GM12878 (cell line): Measurements from ENCODE around the gene C11orf65. TPM values are rescaled to one million over a fixed set of nuclear protein-coding genes. Genes with fewer than 3 reads are reported as not detected.

Experiments
- ATAC-seq: fragments of 200-7000 bp; cut with Tn5 transposase; 3 replicates; pipeline ENCODE4 v1.9.1; 2020; ENCODE audit warnings: mild to moderate bottlenecking, moderate library complexity
- BruUV-seq: library from RNA; stranded (reverse); fragments of 400-500 nt; replicated peaks from 2 replicates; lab custom pipeline; 2021; lab: Mats Ljungman, UMichigan
- CTCF ChIA-PET: fragments of 300-600 bp; sonication (Branson Sonifier 250); formaldehyde crosslinking; extraction: SDS; loops from one replicate; lab custom pipeline; 2021; ENCODE audit warnings: inconsistent platforms; lab: Yijun Ruan, JAX
- POLR2A ChIA-PET: fragments of 350-600 bp; formaldehyde crosslinking; extraction: SDS; loops from one replicate; lab custom pipeline; 2021; ENCODE audit warnings: inconsistent platforms; lab: Charles Lee
- RAD21 ChIA-PET: fragments of 300-600 bp; sonication (Branson Sonifier 250); formaldehyde crosslinking; loops from one replicate; lab custom pipeline; 2023; ENCODE audit warnings: antibody characterized with exemption; ENCODE audit not compliant: unreplicated experiment; lab: Charles Lee
- SMC1A ChIA-PET: fragments of 300-600 bp; sonication (Branson Sonifier 250); formaldehyde crosslinking; loops from one replicate; lab custom pipeline; 2023; ENCODE audit not compliant: unreplicated experiment, uncharacterized antibody; lab: Charles Lee
- DNase-seq: peaks from one replicate; pipeline ENCODE4 v3.0.0-alpha.2; 2011; ENCODE audit warnings: low read depth, low spot score
- FAIRE-seq: peaks from 3 replicates; lab custom pipeline; 2011; peaks lifted over from hg19 to GRCh38; lab: Jason Lieb, UNC
- H2AFZ ChIP-seq: 2 replicates; pipeline ENCODE4 v1.6.0; 2011; ENCODE audit warnings: low read depth, low read length, control low read depth; ENCODE audit not compliant: control insufficient read depth
- H3K27ac ChIP-seq: 2 replicates; pipeline ENCODE4 v1.5.1; 2011; ENCODE audit warnings: control low read depth; ENCODE audit not compliant: control insufficient read depth, insufficient read depth
- H3K27me3 ChIP-seq, 2 experiments: replicated peaks in 1 of 2; 2 replicates each; pipeline versions ENCODE4 v1.6.0 to v1.6.1; 2011; ENCODE audit warnings: low read length in 1 of 2; ENCODE audit not compliant: control insufficient read depth in 2 of 2, insufficient read depth in 2 of 2
- H3K36me3 ChIP-seq, 2 experiments: 2 replicates each; pipeline ENCODE4 v1.5.1; 2011; ENCODE audit warnings: low read length in 1 of 2; ENCODE audit not compliant: control insufficient read depth in 2 of 2, insufficient read depth in 2 of 2
- H3K4me1 ChIP-seq: 2 replicates; pipeline ENCODE4 v1.6.1; 2011; ENCODE audit warnings: mild to moderate bottlenecking, low read length, moderate library complexity, mixed read lengths; ENCODE audit not compliant: control insufficient read depth, insufficient read depth
- H3K4me2 ChIP-seq: 2 replicates; pipeline ENCODE4 v1.6.0; 2011; ENCODE audit warnings: control low read depth; ENCODE audit not compliant: control insufficient read depth, insufficient read depth
- H3K4me3 ChIP-seq: fragments of 200-600 bp; sonication (generic); 2 replicates; pipeline ENCODE4 v1.5.1; 2016
- H3K79me2 ChIP-seq: 2 replicates; pipeline ENCODE4 v1.6.0; 2011; ENCODE audit warnings: low read length; ENCODE audit not compliant: control insufficient read depth, insufficient read depth
- H3K9ac ChIP-seq: 2 replicates; pipeline ENCODE4 v1.8.0; 2011; ENCODE audit warnings: low read length, control low read depth, mixed read lengths; ENCODE audit not compliant: control insufficient read depth, insufficient read depth
- H3K9me3 ChIP-seq: replicated peaks from 3 replicates; pipeline ENCODE4 v1.5.1; 2011; ENCODE audit warnings: mild to moderate bottlenecking, low read length; ENCODE audit not compliant: control insufficient read depth, insufficient read depth
- H4K20me1 ChIP-seq: 2 replicates; pipeline ENCODE4 v1.6.0; 2011; ENCODE audit not compliant: control insufficient read depth, insufficient read depth
- CHD2 ChIP-seq: IDR thresholded peaks from 2 replicates; pipeline ENCODE4 v1.6.1; 2011; ENCODE audit warnings: low read depth, low read length, improper control_type of control experiment, borderline replicate concordance
- ELK1 ChIP-seq: IDR thresholded peaks from 2 replicates; pipeline ENCODE4 v1.6.1; 2012; ENCODE audit warnings: low read depth, low read length, improper control_type of control experiment
- MTA3 ChIP-seq: IDR thresholded peaks from 2 replicates; pipeline ENCODE4 v1.6.1; 2012; ENCODE audit warnings: low read length, inconsistent platforms, borderline replicate concordance
- WRNIP1 ChIP-seq: IDR thresholded peaks from 2 replicates; pipeline ENCODE4 v1.6.1; 2011; ENCODE audit warnings: low read depth, low read length, improper control_type of control experiment, borderline replicate concordance
- ZNF274 ChIP-seq: IDR thresholded peaks from one replicate; pipeline ENCODE4 v1.8.0; 2011; ENCODE audit not compliant: insufficient read length, insufficient read depth
- WGBS: methylation state at CpG from one replicate; pipeline ENCODE4 v1.1.6; 2016; ENCODE audit warnings: low lambda C conversion rate; ENCODE audit not compliant: insufficient replicate concordance, insufficient coverage; ENCODE audit errors: missing lambda C conversion rate; 5-methylcytosine and 5-hydroxymethylcytosine counted together
- in situ Hi-C: fragments of 300-500 bp; cut with MboI; formaldehyde crosslinking; loops from 9 replicates; pipeline ENCODE4 v1.14.3; 2018; ENCODE audit warnings: mixed read lengths
- intact Hi-C: fragments of 100-400 bp; cut with micrococcal nuclease; formaldehyde crosslinking; loops from one replicate; pipeline ENCODE4 v1.14.2; 2022; ENCODE audit not compliant: unreplicated experiment
- polyA plus RNA-seq, 11 experiments: library from polyadenylated mRNA; depleted of rRNA in 4 of 11; unstranded in 6 of 11; stranded (reverse) in 5 of 11; fragments of >200 nt; fragmentation: Nextera tagmentation in 4 of 11; fragmentation: Illumina TruSeq in 1 of 11; extraction: Ambion mirVana in 4 of 11; extraction: Trizol in 1 of 11; gene quantifications; 1 replicate in 1 of 11; 2 replicates in 10 of 11; pipeline versions ENCODE4 v1.2.1 to v1.2.3, GENCODE V29; 2011 to 2016; ENCODE audit warnings: inconsistent platforms in 2 of 11, missing spikeins in 2 of 11, low read depth in 1 of 11
- total RNA-seq, 4 experiments: library from RNA; depleted of rRNA in 3 of 4; stranded (reverse); fragments of >200 nt in 3 of 4; fragmentation: Illumina TruSeq in 1 of 4; extraction: Trizol in 1 of 4; gene quantifications; 2 replicates each; pipeline versions ENCODE4 v1.2.1 to v1.2.3, GENCODE V29; 2013 to 2021

C11orf65 gene
- total and polyA plus RNA-seq, 10 of the 15 experiments (the other 5 are each of a cell fraction or from before 2014, with no cell fraction given), result 0.71 to 2.0 (median 1.2) TPM

GRCh38 chr11:108494182-108494581 lies 26.9 kb upstream of the C11orf65 start:
- intact Hi-C loops, result loop anchor here (10.0 kb wide), 1 partner anchor 269 kb away; the partner anchor contains the start of genes ATM and NPAT
- Histone ChIP-seq H3K4me3 (no peak overlapping the region), H4K20me1 (no peaks in the 10 kb centered on the region)
- 99% methylated on average over 6 of the region's 6 CpGs for WGBS
- in situ Hi-C loops, result no loop called here
- no peak for TF ChIP-seq MTA3
- no peak for TF ChIP-seq ZNF274
- TF ChIP-seq WRNIP1, result no peak
- TF ChIP-seq ELK1, result no peak
- TF ChIP-seq CHD2, result no peak
- TF ChIP-seq, all 136 proteins: peak for 0
- ChIA-PET RAD21 (interaction anchor here (0.7 to 1.3 kb wide), 2 partner anchors 26 to 152 kb away, joined by 3 read pairs; no protein-coding TSS in a partner anchor), POLR2A (interaction anchor here (0.6 to 1.3 kb wide), 2 partner anchors 13 to 14 kb away, joined by 3 to 4 read pairs; no protein-coding TSS in a partner anchor), CTCF (interaction anchor here (1.8 kb wide), 1 partner anchor 154 kb away, joined by 7 read pairs; no protein-coding TSS in a partner anchor), SMC1A (interaction anchor here (0.8 to 3.5 kb wide), 6 partner anchors 10 to 138 kb away, joined by 3 to 16 read pairs (median 4); partner anchors contain the start of genes C11orf65 and EXPH5)
- FAIRE-seq (no peak), DNase-seq (no peak), ATAC-seq (no peak)
- H3K9me3 ChIP-seq, result no peaks in the 10 kb centered on the region
- no peaks in the 10 kb centered on the region for H3K4me1 ChIP-seq
- H3K4me2 ChIP-seq, result no peak overlapping the region
- H3K79me2 ChIP-seq, result peaks cover 12% of the 10 kb centered on the region
- no peaks in the 10 kb centered on the region for H3K27me3 ChIP-seq
- no peak overlapping the region for H3K9ac ChIP-seq
- H3K27ac ChIP-seq, result no peak overlapping the region
- 0 out of 4 replicates have a peak, but pooled peaks cover 0 to 6% of the 10 kb centered on the region in 2 experiments for H3K36me3 ChIP-seq
- BruUV-seq, result no TSS peak
- no peak overlapping the region for H2AFZ ChIP-seq
